GM21423 (cell line): Measurements from ENCODE around the gene MTF1.
"Not testable (repeated sequence)": the region's sequence is repeated elsewhere in the genome, so short reads cannot be mapped to it uniquely, and the experiment has no call there.

ENCODE experiments used
- ATAC-seq: cut with Tn5 transposase; IDR thresholded peaks from one replicate; pipeline ENCODE4 v1.9.1; 2021; ENCODE audit warnings: mild to moderate bottlenecking, moderate library complexity; ENCODE audit not compliant: unreplicated experiment

Gene MTF1

GRCh38 chr1:37795340-37796125, 63.9 kb downstream of the MTF1 start:
- ATAC-seq = no peak

- no peak for ATAC-seq
Observed at GRCh38 chr1:37794372-37795339, 64.7 kb downstream of the MTF1 start.

- no peak for ATAC-seq
Observed at GRCh38 chr1:37793773-37794371, 65.5 kb downstream of the MTF1 start, which contains the start of gene MANEAL. Gene MANEAL (plus strand): TSS chr1:37793847. CDS start chr1:37794183, 336 bp downstream.

GRCh38 chr1:37792943-37793686, 66.3 kb downstream of the MTF1 start:
- no peak for ATAC-seq

- ATAC-seq = no peak
Observed at GRCh38 chr1:37782491-37782890, 76.9 kb downstream of the MTF1 start.

GRCh38 chr1:37778654-37779053, 80.7 kb downstream of the MTF1 start:
- no peak for ATAC-seq

- no peak for ATAC-seq
Observed at GRCh38 chr1:37776946-37777516, 82.4 kb downstream of the MTF1 start.

GRCh38 chr1:37771440-37771839, 88.0 kb downstream of the MTF1 start:
- ATAC-seq = not testable (repeated sequence)

- no peak for ATAC-seq
Observed at GRCh38 chr1:37767488-37767887, 91.9 kb downstream of the MTF1 start.

GRCh38 chr1:37765916-37766664, 93.3 kb downstream of the MTF1 start:
- ATAC-seq = no peak

- ATAC-seq = no peak
Observed at GRCh38 chr1:37764888-37765441, 94.4 kb downstream of the MTF1 start, which contains the start of gene EPHA10. Gene EPHA10 (minus strand): TSS chr1:37765120. CDS start chr1:37765066, 54 bp downstream.

- no peak for ATAC-seq
Observed at GRCh38 chr1:37764414-37764825, 95.0 kb downstream of the MTF1 start.

GRCh38 chr1:37763791-37764413, 95.5 kb downstream of the MTF1 start:
- no peak for ATAC-seq

- no peak for ATAC-seq
Observed at GRCh38 chr1:37762516-37762915, 96.9 kb downstream of the MTF1 start.

- ATAC-seq = no peak
Observed at GRCh38 chr1:37761416-37762095, 97.8 kb downstream of the MTF1 start.
